Raji (cell line): Measurements from ENCODE around the gene SPINK13.

Experiments
- POLR2A ChIP-seq: IDR thresholded peaks from 2 replicates; pipeline ENCODE4 v1.6.1; 2011; ENCODE audit warnings: low read depth, low read length, control low read depth; ENCODE audit not compliant: insufficient read depth

The SPINK13 gene

GRCh38 chr5:148268566-148268965, at the start of gene SPINK13:
Gene SPINK13, plus strand, starts transcription at chr5:148268794. Its CDS starts 1,279 bp downstream, at chr5:148270073.
- TF ChIP-seq POLR2A = no peak

GRCh38 chr5:148221508-148221907, 47.1 kb upstream of the SPINK13 start:
- TF ChIP-seq POLR2A = no peak

- TF ChIP-seq POLR2A = no peak
These were observed 44.4 kb upstream of the SPINK13 start for GRCh38 chr5:148224117-148224742.

GRCh38 chr5:148228392-148228984, 40.1 kb upstream of the SPINK13 start:
- TF ChIP-seq POLR2A = no peak

- no peak for TF ChIP-seq POLR2A
These were observed 38.8 kb upstream of the SPINK13 start for GRCh38 chr5:148229840-148230239.

GRCh38 chr5:148230240-148230639, 38.4 kb upstream of the SPINK13 start:
- no peak for TF ChIP-seq POLR2A

- no peak for TF ChIP-seq POLR2A
These were observed 30.7 kb upstream of the SPINK13 start for GRCh38 chr5:148237785-148238417.

GRCh38 chr5:148238418-148238794, 30.2 kb upstream of the SPINK13 start, which contains the start of gene MARCOL:
Gene MARCOL, plus strand, starts transcription at chr5:148238525. Its CDS starts 73 bp downstream, at chr5:148238598.
- TF ChIP-seq POLR2A = no peak

- no peak for TF ChIP-seq POLR2A
These were observed 19.7 kb upstream of the SPINK13 start for GRCh38 chr5:148248894-148249293.

GRCh38 chr5:148255456-148255855, 13.1 kb upstream of the SPINK13 start:
- TF ChIP-seq POLR2A = no peak

GRCh38 chr5:148259288-148259687, 9.3 kb upstream of the SPINK13 start:
- TF ChIP-seq POLR2A = no peak

- no peak for TF ChIP-seq POLR2A
These were observed 7.4 kb upstream of the SPINK13 start for GRCh38 chr5:148261221-148261620.

GRCh38 chr5:148267962-148268361, 632 bp upstream of the SPINK13 start:
- TF ChIP-seq POLR2A = no peak

- no peak for TF ChIP-seq POLR2A
These were observed 21.9 kb downstream of the SPINK13 start for GRCh38 chr5:148290271-148291195.

- no peak for TF ChIP-seq POLR2A
These were observed 29.1 kb downstream of the SPINK13 start for GRCh38 chr5:148297731-148298130.

GRCh38 chr5:148306446-148306845, 37.9 kb downstream of the SPINK13 start:
- no peak for TF ChIP-seq POLR2A

GRCh38 chr5:148309019-148309418, 40.4 kb downstream of the SPINK13 start:
- no peak for TF ChIP-seq POLR2A
